Measurements from ENCODE around the gene TNKS1BP1. TPM values are rescaled to one million over a fixed set of nuclear protein-coding genes. Genes with fewer than 3 reads are reported as not detected.
A peak's percentile ranks its signal among the peaks of the same experiment; 100 is the strongest.

The TNKS1BP1 gene
- total RNA-seq, 1 experiment from 2014 or later, result 127 TPM

DNA sequence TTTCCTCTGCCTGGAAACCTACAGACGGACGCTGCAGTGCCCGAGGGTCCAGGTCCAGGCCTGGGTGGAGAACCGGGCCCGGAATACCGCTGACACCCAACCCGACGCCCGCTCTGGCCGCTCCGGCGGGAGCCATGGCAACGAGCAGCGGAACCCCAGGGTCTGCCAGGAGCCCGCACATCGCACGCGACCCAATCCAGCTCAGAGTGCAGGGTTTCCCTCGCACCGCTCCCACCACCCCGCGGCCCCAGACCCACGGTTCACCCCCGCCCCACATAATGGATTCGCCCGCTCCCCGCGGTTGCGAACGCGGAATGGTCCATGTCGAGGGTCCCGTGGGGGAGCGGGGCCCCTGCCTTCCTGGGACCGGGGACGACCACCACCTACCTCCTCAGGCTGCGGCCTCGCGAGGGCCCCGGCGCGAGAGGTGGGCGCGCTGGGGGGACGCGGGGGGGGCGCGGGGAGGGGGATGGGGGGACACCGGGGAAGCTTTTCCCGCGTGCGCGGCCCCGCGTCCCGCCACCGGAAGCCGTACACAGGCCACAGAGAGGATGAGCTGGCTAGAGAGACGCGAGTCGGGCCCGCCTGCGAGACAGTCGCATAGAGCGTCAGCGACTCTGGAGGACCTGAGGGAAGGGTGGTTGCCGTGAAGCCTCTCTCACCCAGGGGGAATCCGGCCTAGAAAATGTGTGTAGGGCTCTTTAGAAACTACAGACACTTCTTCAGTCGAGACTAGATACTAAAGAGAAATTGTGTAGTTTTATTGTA, 10.8 kb upstream of the TNKS1BP1 start, which contains the start of gene SSRP1 (continued):
- TF ChIP-seq, protein P1, sequence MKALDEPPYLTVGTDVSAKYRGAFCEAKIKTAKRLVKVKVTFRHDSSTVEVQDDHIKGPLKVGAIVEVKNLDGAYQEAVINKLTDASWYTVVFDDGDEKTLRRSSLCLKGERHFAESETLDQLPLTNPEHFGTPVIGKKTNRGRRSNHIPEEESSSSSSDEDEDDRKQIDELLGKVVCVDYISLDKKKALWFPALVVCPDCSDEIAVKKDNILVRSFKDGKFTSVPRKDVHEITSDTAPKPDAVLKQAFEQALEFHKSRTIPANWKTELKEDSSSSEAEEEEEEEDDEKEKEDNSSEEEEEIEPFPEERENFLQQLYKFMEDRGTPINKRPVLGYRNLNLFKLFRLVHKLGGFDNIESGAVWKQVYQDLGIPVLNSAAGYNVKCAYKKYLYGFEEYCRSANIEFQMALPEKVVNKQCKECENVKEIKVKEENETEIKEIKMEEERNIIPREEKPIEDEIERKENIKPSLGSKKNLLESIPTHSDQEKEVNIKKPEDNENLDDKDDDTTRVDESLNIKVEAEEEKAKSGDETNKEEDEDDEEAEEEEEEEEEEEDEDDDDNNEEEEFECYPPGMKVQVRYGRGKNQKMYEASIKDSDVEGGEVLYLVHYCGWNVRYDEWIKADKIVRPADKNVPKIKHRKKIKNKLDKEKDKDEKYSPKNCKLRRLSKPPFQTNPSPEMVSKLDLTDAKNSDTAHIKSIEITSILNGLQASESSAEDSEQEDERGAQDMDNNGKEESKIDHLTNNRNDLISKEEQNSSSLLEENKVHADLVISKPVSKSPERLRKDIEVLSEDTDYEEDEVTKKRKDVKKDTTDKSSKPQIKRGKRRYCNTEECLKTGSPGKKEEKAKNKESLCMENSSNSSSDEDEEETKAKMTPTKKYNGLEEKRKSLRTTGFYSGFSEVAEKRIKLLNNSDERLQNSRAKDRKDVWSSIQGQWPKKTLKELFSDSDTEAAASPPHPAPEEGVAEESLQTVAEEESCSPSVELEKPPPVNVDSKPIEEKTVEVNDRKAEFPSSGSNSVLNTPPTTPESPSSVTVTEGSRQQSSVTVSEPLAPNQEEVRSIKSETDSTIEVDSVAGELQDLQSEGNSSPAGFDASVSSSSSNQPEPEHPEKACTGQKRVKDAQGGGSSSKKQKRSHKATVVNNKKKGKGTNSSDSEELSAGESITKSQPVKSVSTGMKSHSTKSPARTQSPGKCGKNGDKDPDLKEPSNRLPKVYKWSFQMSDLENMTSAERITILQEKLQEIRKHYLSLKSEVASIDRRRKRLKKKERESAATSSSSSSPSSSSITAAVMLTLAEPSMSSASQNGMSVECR (CRISPR knock-in tag; IDR thresholded peaks at IDR 0.05; ENCODE audit: borderline replicate concordance), result peak; percentile 44; the same call in 1 of the 2 replicates
- TF ChIP-seq, protein P2, sequence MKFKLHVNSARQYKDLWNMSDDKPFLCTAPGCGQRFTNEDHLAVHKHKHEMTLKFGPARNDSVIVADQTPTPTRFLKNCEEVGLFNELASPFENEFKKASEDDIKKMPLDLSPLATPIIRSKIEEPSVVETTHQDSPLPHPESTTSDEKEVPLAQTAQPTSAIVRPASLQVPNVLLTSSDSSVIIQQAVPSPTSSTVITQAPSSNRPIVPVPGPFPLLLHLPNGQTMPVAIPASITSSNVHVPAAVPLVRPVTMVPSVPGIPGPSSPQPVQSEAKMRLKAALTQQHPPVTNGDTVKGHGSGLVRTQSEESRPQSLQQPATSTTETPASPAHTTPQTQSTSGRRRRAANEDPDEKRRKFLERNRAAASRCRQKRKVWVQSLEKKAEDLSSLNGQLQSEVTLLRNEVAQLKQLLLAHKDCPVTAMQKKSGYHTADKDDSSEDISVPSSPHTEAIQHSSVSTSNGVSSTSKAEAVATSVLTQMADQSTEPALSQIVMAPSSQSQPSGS (CRISPR knock-in tag; IDR thresholded peaks at IDR 0.05; ENCODE audit: borderline replicate concordance, low read depth), result no peak
- TF ChIP-seq ZNF416 (CRISPR knock-in tag; IDR thresholded peaks at IDR 0.05), result no peak
- TF ChIP-seq, protein P3, sequence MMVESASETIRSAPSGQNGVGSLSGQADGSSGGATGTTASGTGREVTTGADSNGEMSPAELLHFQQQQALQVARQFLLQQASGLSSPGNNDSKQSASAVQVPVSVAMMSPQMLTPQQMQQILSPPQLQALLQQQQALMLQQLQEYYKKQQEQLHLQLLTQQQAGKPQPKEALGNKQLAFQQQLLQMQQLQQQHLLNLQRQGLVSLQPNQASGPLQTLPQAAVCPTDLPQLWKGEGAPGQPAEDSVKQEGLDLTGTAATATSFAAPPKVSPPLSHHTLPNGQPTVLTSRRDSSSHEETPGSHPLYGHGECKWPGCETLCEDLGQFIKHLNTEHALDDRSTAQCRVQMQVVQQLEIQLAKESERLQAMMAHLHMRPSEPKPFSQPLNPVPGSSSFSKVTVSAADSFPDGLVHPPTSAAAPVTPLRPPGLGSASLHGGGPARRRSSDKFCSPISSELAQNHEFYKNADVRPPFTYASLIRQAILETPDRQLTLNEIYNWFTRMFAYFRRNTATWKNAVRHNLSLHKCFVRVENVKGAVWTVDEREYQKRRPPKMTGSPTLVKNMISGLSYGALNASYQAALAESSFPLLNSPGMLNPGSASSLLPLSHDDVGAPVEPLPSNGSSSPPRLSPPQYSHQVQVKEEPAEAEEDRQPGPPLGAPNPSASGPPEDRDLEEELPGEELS (CRISPR knock-in tag; IDR thresholded peaks at IDR 0.05), result peak; percentile 47; the same call in 1 of the 2 replicates
- TF ChIP-seq NR1H2 (CRISPR knock-in tag; IDR thresholded peaks at IDR 0.05), result no peak
- TF ChIP-seq GTF2I (CRISPR knock-in tag; conservative IDR thresholded peaks at IDR 0.05), result no peak
- TF ChIP-seq, protein P4, sequence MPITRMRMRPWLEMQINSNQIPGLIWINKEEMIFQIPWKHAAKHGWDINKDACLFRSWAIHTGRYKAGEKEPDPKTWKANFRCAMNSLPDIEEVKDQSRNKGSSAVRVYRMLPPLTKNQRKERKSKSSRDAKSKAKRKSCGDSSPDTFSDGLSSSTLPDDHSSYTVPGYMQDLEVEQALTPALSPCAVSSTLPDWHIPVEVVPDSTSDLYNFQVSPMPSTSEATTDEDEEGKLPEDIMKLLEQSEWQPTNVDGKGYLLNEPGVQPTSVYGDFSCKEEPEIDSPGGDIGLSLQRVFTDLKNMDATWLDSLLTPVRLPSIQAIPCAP (CRISPR knock-in tag; IDR thresholded peaks at IDR 0.05), result no peak
- TF ChIP-seq CREB1 (CRISPR knock-in tag; IDR thresholded peaks at IDR 0.05), result no peak
- no peak for TF ChIP-seq ELF4 (CRISPR knock-in tag; IDR thresholded peaks at IDR 0.05; ENCODE audit: low read depth)
- no peak for TF ChIP-seq ATF1 (CRISPR knock-in tag; IDR thresholded peaks at IDR 0.05)
- TF ChIP-seq NR3C1 (CRISPR knock-in tag; conservative IDR thresholded peaks at IDR 0.05; ENCODE audit: low read depth), result no peak
- no peak for TF ChIP-seq MXD4 (CRISPR knock-in tag; IDR thresholded peaks at IDR 0.05; ENCODE audit: borderline replicate concordance)
- TF ChIP-seq FOXJ3 (CRISPR knock-in tag; IDR thresholded peaks at IDR 0.05; ENCODE audit: borderline replicate concordance), result no peak
- no peak for TF ChIP-seq TP53 (CRISPR knock-in tag; IDR thresholded peaks at IDR 0.05)
- TF ChIP-seq, protein P5, sequence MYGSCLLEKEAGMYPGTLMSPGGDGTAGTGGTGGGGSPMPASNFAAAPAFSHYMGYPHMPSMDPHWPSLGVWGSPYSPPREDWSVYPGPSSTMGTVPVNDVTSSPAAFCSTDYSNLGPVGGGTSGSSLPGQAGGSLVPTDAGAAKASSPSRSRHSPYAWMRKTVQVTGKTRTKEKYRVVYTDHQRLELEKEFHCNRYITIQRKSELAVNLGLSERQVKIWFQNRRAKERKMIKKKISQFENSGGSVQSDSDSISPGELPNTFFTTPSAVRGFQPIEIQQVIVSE (CRISPR knock-in tag; IDR thresholded peaks at IDR 0.05; ENCODE audit: borderline replicate concordance), result no peak
- TF ChIP-seq, protein P6, sequence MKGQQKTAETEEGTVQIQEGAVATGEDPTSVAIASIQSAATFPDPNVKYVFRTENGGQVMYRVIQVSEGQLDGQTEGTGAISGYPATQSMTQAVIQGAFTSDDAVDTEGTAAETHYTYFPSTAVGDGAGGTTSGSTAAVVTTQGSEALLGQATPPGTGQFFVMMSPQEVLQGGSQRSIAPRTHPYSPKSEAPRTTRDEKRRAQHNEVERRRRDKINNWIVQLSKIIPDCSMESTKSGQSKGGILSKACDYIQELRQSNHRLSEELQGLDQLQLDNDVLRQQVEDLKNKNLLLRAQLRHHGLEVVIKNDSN (CRISPR knock-in tag; IDR thresholded peaks at IDR 0.05), result peak; percentile 43; the same call in 1 of the 2 replicates
- TF ChIP-seq, protein P7, sequence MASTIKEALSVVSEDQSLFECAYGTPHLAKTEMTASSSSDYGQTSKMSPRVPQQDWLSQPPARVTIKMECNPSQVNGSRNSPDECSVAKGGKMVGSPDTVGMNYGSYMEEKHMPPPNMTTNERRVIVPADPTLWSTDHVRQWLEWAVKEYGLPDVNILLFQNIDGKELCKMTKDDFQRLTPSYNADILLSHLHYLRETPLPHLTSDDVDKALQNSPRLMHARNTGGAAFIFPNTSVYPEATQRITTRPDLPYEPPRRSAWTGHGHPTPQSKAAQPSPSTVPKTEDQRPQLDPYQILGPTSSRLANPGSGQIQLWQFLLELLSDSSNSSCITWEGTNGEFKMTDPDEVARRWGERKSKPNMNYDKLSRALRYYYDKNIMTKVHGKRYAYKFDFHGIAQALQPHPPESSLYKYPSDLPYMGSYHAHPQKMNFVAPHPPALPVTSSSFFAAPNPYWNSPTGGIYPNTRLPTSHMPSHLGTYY (CRISPR knock-in tag; IDR thresholded peaks at IDR 0.05), result no peak
- peak; percentile 48; the same call in 1 of the 2 replicates for TF ChIP-seq FOXK1 (CRISPR knock-in tag; IDR thresholded peaks at IDR 0.05)
- TF ChIP-seq EMX1 (CRISPR knock-in tag; IDR thresholded peaks at IDR 0.05), result no peak
- TF ChIP-seq RELA (CRISPR knock-in tag; IDR thresholded peaks at IDR 0.05; ENCODE audit: borderline replicate concordance), result no peak

Data from WTC11 (cell line).